PC-3 (cell line): Measurements from ENCODE around the gene RMC1.

Source experiments
- CTCF ChIP-seq: fragments of 300-600 bp; sonication (generic); conservative IDR thresholded peaks from 2 replicates; pipeline ENCODE4 v1.5.1; 2017; ENCODE audit warnings: antibody characterized with exemption, low read depth, mild to moderate bottlenecking, low read length
- EZH2 ChIP-seq: fragments of 300-600 bp; sonication (generic); IDR thresholded peaks from one replicate; pipeline ENCODE4 v1.6.1; 2017; ENCODE audit warnings: antibody characterized with exemption, mild to moderate bottlenecking, low read length; ENCODE audit not compliant: unreplicated experiment

- TF ChIP-seq CTCF (no peak), EZH2 (no peak)
Observed at GRCh38 chr18:23556145-23556780, 53.0 kb downstream of the RMC1 start.
